Measurements from ENCODE around the gene ZDHHC7.

- TF ChIP-seq CTCF (IDR thresholded peaks at IDR 0.05) (no peak), ZFX (IDR thresholded peaks at IDR 0.05; ENCODE audit: borderline replicate concordance) (no peak)
Observed at GRCh38 chr16:84996365-84996764, 15.0 kb downstream of the ZDHHC7 start.
